GM19372 (cell line): ENCODE results near the gene ERFE.
A peak's percentile ranks its signal among the peaks of the same experiment; 100 is the strongest.

Experiments
- ATAC-seq: cut with Tn5 transposase; IDR thresholded peaks from one replicate; pipeline ENCODE4 v1.9.1; 2021; ENCODE audit warnings: mild to moderate bottlenecking, low read depth, moderate library complexity; ENCODE audit not compliant: unreplicated experiment

Gene ERFE

DNA sequence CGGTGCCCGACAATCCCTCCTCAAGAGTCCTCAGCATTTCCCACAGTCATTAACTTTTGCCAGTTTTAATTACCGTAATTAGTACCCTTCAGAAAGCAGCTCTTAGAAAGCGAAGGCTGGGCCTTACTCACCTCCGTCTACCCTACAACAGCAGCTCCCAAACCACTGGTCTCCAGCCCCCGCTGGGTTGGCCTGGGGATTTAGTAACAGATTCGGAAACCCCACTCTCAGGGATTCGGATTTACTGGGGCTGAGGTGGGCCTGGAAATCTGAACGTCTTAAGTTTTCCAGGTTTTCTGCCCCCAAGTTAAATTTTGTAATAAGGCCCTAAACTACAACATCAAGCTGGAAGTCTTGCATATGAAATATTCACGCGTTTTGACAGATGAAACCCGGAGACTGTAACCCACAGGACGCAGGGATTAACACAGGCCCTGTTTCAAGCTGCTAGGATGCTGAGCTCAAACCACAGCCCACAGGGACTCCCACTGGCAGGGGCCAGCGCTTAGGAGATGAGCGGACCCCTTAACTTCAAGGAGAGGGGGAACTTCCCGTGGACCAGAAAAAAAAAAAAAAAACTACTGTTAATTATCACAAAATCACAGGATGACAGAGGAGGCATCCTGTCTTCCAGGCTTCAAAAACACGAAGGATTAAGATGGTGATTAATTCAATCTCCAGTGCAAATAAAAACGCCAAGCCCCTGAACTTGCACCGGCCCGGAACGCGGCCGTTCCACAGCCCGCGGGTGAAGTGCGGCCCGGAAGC, 43.7 kb downstream of the ERFE start:
- no peak for ATAC-seq

DNA sequence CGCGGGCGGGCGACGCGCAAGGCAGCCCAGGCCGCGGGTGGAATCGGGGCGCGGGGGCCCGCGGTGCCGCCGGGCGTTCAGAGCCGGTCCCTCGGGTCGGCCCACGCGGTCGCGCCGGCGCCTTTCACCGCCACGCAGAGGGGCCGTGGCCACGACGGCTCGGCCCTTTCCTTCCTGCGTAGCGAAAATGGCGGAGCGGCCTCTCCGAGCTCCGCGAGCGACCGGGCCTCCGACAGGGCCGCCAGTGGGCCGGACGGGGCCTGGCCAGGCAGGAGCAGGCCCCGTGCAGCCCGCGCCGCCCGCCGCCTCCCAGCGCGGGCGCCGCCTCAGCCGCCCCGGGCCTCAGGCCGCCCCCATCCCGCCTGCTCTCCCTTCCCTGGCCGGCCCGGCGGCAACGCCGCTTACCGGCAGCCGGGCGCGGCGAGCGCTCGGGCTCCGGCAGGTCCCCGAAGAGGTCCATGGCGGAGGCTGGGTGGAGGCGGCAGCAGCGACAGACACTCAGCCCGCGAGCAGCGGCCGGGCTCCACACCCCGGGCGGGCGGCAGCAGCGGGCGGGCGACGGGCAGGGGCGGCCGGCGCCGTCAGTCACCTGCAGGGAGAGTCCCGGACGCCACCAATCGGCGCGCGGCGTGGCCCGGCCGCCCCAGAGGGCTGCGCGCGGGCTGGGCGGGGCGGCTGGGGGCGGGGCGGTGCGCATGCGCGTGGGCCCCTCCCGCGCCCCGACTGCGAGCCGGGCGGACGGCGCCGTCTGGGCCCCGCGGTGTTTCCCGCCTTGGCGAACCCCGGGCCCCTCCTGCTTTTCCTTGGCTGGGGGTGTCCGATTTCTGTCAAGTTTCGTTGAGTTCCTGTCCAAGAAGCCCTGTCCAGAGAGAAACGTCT, 44.6 kb downstream of the ERFE start, which contains the start of gene ILKAP:
Gene ILKAP, minus strand, starts transcription at position 602 of the 879 bp plus-strand sequence. Its CDS starts 142 bp downstream, at position 460.
- peak; percentile 94 for ATAC-seq

DNA sequence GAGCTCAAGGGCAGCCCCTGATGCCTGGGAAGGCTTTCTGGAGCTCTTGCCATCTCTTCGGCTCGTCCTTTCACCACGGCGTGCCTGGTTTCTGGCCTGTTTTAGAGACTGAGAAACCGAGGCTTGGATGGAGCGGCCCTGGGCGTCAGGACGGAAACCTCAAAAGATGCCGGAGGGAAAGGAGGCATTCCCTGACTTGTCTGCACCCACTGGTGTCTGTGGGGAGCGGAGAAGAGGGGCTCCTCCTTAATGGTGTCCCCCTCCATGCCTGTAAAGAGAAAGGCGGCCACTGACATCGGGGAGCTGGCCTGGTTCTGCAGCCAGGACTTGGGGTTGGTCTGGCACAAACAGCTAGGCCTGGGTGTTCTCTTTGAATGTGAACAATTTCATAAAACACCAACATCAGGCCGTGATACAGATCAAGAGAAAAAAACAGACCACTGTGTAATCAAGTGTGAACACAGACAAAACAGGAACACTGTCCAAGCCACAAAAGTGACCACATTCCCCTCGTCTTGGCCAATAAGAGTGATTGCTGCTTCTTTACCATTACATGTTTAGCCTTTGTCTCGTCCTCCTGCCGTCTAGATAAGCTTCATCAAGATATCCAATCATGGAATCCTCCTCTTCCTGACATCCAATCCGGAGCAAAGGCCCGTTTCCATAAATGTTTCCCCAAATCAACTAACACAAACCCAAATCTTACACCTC, 45.4 kb downstream of the ERFE start:
- peak; percentile 8 for ATAC-seq

DNA sequence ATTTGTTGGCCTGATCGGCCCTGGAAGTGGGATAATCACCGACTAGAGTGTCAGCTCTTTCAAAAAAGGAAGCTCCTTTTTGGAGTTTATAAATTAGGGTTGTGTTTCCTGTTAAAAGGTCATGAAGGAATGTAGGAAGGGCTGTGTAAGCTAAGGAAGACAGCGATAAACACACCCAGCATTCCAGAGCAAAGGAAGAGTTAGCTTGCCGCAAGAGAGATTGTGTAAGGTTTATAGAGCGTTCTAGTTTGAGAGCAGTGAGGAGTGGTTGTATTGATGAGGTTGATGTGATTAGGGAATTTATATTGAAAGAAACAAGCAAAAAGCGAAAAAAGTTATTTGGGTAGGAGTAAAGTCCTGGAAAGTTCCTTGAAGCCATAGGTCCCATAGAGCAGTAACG, 48.2 kb downstream of the ERFE start:
- no peak for ATAC-seq

DNA sequence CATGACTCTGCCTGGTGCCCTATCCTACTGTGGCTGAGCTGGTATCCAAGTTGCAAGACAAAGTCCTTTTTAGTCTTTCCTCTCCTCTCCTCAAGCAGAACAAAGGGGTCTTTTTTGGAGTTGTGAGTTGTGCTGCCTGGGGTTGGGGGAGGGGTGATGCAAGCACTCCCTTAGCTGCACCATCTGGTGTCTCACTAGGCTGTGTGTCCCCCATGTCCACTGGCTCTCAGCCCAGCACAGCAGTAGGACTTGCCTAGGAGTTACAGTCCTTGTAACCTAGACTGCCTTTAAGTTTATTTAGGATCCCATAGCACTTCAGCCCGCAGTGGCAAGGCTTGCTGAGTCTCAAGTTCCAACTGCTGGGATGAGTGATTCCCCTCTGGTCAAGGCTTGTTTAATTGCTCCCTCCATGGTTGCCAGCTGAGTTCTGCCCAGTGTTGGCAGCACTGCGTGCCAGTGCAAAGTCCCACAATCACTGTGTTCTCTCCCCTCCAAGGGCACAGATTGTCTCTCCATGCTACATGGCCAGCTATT, 57.9 kb downstream of the ERFE start:
- ATAC-seq: no peak
